CD1c-positive myeloid dendritic cell (primary cell): ENCODE data around the gene ENTPD7.

Experiments used
- DNase-seq: peaks from one replicate; pipeline ENCODE4 v3.0.0-alpha.2; 2016; ENCODE audit errors: extremely low spot score

Gene ENTPD7

GRCh38 chr10:99647601-99648151, 11.6 kb upstream of the ENTPD7 start:
- no peak for DNase-seq

DNA sequence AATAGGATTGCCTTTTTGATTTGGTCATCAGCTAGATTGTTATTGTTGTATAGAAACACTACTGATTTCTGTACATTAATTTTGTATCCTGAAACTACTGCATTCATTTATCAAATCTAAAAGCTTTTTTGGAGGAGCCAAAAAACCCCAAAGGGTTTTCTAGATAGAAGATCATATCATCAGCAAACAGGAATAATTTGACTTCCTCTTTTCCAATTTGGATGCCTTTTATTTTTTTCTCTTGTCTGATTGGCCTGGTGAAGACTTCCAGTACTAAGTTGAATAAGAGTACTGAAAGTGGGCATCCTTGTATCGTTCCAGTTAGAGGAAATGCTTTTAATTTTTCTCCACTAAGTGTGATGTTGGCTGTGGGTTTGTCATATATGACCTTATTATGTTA, 10.6 kb upstream of the ENTPD7 start:
- DNase-seq = no peak

- no peak for DNase-seq
Measured at GRCh38 chr10:99652800-99653390, 6.4 kb upstream of the ENTPD7 start.

GRCh38 chr10:99654390-99655175, 4.7 kb upstream of the ENTPD7 start:
- DNase-seq = no peak

- DNase-seq = no peak
Measured at GRCh38 chr10:99656199-99657064, 2.9 kb upstream of the ENTPD7 start.

- DNase-seq = peak; percentile 90
Measured at GRCh38 chr10:99658622-99659030, 683 bp upstream of the ENTPD7 start.

DNA sequence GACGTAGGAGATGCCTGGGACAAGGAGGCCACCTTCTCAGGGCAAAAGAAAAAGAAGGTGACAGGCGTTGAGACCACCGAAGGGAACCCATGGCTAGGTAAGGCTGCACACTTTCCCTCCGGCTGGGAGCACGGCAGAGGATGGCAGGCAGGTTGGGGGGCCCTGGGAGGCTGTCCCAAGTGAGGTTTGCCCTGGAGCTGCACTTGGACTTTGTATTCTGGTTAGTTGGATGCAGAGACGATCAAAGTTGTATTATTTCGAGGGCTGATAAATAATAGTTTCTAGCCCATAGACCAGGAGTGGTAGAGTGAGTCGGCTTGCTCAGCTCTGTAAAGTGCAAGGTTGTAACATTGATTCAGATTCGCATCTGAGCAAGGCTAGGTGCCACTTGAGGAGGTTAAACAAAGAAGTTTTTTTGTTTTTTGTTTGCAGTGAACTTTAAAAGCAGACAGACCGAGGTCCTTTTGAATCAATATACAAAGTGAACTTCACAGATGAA, 608 bp downstream of the ENTPD7 start:
- no peak for DNase-seq

GRCh38 chr10:99660662-99661376, 1.5 kb downstream of the ENTPD7 start:
- DNase-seq = no peak

GRCh38 chr10:99661377-99661763, 2.1 kb downstream of the ENTPD7 start:
- DNase-seq = no peak

- no peak for DNase-seq
Measured at GRCh38 chr10:99665304-99665703, 6.0 kb downstream of the ENTPD7 start.

GRCh38 chr10:99667108-99667751, 7.9 kb downstream of the ENTPD7 start:
- no peak for DNase-seq

GRCh38 chr10:99671386-99671785, 12.1 kb downstream of the ENTPD7 start:
- peak; percentile 13 for DNase-seq

- DNase-seq = no peak
Measured at GRCh38 chr10:99672884-99673283, 13.6 kb downstream of the ENTPD7 start.

DNA sequence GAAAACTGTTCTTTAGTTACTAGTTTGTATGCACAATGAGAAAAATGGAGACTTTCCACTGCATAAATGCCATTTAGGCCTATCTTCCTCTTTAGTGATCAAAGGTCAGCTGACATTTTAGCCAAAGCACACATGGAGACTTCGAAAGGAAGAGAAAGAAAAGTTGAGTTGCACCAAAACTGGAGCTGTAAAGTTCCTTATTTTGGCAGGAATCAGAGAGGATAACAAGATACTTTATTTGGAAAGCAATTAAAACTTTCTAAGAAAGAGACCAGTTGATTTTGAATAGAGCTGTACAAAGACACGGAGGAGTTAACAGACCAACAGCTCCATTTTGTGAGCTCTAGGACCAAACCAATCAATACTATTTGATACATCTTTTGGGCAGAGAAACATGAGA, 14.2 kb downstream of the ENTPD7 start:
- peak; percentile 54 for DNase-seq

- DNase-seq = peak; percentile 68
Measured at GRCh38 chr10:99674762-99675161, 15.5 kb downstream of the ENTPD7 start.

DNA sequence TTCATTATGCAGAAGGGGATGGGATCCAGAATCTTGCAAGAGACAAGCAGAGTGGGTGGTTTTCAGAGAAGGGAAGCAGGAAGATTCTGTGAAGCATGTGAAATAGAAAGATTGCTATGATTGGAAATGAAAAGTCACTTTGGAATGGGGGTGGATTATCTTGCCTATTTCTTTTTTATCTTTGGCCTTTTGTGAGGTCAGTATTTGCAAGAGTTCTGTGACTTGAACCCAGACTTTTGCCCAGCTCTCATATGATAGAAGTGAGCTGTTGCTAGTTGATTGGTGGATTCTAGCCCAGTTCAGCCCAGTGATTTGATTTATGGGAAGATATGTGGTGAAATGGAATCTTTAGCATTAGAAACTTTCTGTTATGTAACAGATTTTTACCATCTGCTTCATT, 17.1 kb downstream of the ENTPD7 start:
- peak; percentile 42 for DNase-seq

GRCh38 chr10:99676895-99677294, 17.6 kb downstream of the ENTPD7 start:
- no peak for DNase-seq

DNA sequence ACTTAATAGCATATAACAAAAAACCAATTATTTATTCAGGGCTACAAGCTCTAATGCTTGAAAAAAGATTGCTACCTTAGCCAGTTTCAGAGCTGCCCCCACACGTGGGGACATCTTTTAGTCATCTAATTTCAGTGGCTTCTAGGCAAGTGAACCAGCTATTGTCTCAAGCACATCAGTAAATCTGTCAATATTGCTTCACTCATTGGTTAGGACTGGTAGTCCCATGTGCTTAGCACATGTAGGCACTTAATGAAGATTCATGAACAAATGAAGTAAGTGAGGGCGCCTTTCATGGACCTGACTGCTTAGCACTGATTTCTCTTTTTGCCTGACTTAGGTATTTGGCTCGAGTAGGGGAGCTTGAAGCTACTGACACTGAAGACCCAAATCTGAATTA, 19.6 kb downstream of the ENTPD7 start:
- no peak for DNase-seq

- DNase-seq = no peak
Measured at GRCh38 chr10:99681553-99681952, 22.2 kb downstream of the ENTPD7 start.

DNA sequence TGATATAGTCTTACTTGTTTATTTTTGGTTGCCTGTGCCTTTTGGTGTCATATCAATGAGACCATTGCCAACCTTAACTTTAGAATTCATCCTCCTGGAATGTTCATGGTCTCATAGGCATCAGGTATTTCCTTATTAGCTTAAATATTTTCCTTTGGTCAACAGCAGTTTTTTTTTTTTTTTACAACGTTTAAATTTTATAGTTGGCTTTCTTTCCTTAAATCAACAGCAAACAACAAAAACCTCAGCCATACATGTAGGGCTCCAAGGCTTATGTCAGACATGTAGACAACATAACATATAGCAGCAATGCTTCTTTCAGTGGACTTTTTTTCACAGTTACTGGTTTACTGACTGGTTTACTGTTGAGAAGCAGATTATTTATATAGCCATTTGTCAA, 22.7 kb downstream of the ENTPD7 start:
- no peak for DNase-seq

GRCh38 chr10:99682752-99683151, 23.4 kb downstream of the ENTPD7 start:
- DNase-seq = no peak
